ENCODE data around the gene RPL41. TPM values are rescaled to one million over a fixed set of nuclear protein-coding genes. Genes with fewer than 3 reads are reported as not detected.
"Not testable (repeated sequence)": the region's sequence is repeated elsewhere in the genome, so short reads cannot be mapped to it uniquely, and the experiment has no call there.

The RPL41 gene
- total RNA-seq (ENCODE audit: insufficient read depth, low replicate concordance) = 3,505 TPM

DNA sequence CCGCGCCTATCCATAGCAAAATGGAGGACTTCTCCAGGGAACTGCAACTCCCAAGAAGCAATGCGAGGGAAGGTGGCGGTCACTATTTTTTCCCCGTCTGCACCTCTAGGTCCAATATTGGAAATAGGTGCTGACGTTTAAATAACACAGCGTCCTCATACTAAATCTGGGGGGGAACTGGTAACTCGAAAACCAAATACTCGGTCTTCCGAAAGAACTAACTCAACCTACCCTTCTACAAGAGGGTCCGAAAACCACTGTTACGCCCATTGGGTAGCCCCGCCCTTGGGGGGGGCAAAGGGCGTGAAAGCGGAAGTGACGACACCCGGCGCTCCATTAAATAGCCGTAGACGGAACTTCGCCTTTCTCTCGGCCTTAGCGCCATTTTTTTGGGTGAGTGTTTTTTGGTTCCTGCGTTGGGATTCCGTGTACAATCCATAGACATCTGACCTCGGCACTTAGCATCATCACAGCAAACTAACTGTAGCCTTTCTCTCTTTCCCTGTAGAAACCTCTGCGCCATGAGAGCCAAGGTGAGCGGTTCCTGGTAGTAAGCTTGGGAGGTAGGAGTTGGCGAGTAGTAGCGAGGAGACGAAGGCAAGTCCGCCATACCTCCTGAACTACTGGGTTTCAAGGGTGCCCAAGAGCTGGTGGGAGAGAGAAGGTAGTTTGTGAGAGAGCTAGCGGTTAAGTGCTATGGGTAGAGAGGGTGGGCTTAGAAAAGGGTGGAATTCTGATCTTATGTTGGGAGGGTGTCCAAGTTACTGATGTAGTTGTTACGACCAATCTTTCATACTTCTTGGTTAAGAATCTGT is at the start of gene RPL41:
RPL41 (plus strand) TSS at position 367 of the 815 bp plus-strand sequence.
- peak; percentile 97 for DNase-seq (ENCODE audit: low spot score)

DNA sequence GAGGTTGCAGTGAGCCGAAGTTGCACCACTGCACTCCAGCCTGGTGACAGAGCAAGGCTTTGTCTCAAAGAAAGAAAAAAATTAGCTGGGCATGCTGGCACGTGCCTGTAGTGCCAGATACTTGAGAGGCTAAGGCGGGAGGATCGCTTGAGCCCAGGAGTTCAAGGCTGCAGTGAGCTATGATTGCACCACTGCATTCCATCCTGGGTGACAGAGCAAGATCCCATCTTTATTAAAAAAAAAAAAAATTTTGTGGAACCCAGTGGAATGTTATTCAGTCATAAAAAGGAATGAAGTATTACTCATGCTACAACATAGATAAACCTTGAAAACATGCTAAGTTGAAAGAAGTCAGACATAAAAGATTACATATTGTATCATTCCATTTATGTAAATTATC is 44.8 kb upstream of the RPL41 start:
- no peak for DNase-seq (ENCODE audit: low spot score)

- DNase-seq (ENCODE audit: low spot score) = no peak
Measured at GRCh38 chr12:56074396-56074795, 42.0 kb upstream of the RPL41 start.

GRCh38 chr12:56077966-56078365 is 38.5 kb upstream of the RPL41 start:
- not testable (repeated sequence) for DNase-seq (ENCODE audit: low spot score)

GRCh38 chr12:56078427-56078826 is 38.0 kb upstream of the RPL41 start:
- no peak for DNase-seq (ENCODE audit: low spot score)

- peak; percentile 76 for DNase-seq (ENCODE audit: low spot score)
Measured at GRCh38 chr12:56078931-56079722, 37.3 kb upstream of the RPL41 start.

GRCh38 chr12:56079723-56080555 is 36.5 kb upstream of the RPL41 start, which contains the start of gene ERBB3:
Gene ERBB3 (plus strand): TSS chr12:56080165. CDS start chr12:56080301, 136 bp downstream.
- peak; percentile 87 for DNase-seq (ENCODE audit: low spot score)

DNA sequence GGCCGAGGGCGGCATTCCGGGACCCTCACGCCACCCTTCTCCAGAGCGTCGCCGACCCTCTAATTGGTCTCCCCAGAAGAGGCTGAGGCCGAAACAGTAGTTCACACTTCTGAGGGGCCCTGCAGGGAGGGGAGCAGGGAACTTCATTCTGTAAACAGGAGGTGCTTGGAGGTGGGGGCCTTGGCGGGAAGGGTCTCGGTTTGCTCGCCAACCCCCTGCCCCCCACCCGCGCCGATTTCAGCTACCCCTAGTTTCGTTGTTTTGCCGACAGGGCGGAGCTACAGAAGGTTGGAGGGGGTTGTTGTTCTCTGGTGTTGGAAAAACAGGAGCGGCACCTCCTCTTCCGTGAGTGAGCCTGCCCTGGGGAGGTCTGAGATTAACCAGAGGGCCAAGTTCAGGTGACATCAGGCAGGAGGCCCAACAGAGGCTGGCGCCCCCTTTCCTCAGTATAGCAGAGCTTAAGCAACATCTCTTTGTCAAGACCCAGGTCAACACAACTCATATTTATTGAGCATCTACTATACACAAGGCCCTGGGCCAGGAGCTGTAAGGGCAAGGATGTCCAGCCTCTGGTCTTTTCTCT is 35.8 kb upstream of the RPL41 start:
- DNase-seq (ENCODE audit: low spot score) = peak; percentile 36

DNA sequence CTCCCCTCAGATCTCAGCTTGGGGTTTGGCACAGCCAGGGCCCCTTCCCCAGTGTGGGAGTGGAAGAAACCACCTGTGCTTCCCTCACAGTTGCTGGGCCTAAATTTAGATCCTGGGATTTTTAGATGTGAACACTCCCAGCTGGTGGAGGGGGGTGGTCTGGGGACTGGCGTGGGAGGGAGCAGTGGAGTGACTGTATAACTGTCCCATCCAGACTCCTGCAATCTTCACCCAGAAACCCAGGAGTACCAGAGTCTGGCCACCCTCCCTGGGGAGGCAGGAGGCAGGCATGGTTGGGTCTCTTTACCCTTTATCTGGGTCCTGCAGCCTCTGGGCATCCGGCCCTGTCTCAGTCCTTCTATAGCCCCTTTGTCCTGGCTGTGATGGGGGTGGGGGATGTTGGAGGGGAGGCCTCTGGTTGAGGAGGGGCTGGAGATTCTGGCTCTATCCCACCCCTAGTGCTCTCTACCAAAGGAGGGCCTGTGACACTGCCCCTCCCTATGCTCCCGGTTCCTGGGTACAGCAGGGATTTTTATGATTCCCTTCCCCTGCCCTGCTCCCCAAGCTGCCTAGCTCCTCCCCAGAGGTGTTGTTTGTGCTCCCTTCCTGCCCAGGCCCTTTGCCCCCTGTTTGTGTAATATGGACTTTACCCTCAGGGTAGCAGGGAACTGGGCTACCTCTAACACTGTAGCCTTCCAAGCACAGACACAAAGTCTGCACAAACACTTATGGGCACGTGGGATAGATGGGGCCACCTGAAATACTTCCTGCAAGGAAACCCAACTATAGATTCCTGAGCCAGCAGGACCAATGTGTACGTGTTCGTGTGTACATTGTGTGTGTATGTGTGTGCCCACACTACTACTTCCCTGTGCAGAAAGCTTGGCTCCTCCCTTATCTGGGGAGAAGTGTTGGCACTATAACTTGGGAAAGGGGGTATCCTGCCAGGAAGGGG is 34.8 kb upstream of the RPL41 start:
- DNase-seq (ENCODE audit: low spot score) = no peak

DNA sequence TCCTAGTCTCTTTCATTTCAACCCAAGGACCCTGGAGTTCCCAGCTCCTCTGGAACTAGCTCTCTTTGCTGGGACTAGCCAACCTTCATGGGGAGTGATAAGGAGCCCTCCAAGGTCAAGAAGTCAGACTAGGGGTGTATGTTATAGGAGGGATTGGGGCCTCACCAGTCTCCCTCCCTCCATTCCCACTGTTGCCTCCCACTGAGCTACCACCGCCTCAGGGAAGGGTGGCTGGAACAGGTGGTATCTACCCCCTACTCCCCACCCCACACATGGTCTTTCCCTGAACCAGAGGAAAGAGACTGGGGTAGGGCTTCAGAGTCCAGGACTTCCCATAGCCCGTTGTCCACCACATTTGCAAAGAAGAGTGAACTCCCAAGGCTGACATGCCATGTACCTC is 34.1 kb upstream of the RPL41 start:
- no peak for DNase-seq (ENCODE audit: low spot score)

DNA sequence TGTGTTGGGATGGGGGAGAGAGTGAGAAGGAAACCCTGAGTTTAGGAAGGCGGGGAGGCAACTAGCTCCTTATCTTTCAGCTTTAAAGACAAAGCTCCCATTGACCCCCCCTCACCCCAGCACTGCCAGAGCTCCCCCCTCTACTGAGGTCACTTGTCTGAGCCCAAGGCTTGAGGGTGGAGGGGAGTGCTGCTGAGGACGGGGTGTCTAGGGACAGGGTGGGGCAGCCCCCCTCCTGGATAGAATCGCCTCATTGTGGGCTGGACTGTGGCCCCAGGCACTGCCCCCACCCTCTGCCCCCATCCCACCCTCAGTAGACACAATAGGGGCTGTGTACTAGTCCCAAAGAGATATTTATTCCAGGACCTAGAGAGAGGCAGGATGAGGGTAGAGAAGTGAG is 33.5 kb upstream of the RPL41 start:
- DNase-seq (ENCODE audit: low spot score) = no peak

GRCh38 chr12:56084958-56085543 is 31.4 kb upstream of the RPL41 start:
- DNase-seq (ENCODE audit: low spot score) = no peak

GRCh38 chr12:56086096-56086495 is 30.3 kb upstream of the RPL41 start:
- DNase-seq (ENCODE audit: low spot score) = peak; percentile 17

- no peak for DNase-seq (ENCODE audit: low spot score)
Measured at GRCh38 chr12:56086608-56087007, 29.8 kb upstream of the RPL41 start.

DNA sequence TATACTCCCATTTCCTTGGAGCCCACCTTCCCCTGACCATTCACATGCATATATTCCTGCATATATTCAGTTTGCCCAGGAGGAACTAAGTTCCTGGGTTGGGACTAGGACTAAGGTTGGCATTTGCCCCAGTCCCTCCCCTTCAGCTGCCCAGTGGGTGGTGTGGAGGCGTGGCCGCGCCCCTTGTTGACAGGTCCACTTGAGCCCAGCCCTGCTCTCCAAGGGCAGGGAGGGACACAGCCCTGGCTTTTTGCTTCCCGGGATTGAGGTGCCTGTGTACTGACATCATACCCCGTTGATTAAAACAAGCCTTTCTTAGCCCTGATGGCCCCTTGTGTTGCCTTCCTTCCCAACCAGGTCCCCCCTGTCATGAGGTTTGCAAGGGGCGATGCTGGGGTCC is 29.2 kb upstream of the RPL41 start:
- DNase-seq (ENCODE audit: low spot score) = no peak

GRCh38 chr12:56097738-56098137 is 18.7 kb upstream of the RPL41 start:
- no peak for DNase-seq (ENCODE audit: low spot score)

DNA sequence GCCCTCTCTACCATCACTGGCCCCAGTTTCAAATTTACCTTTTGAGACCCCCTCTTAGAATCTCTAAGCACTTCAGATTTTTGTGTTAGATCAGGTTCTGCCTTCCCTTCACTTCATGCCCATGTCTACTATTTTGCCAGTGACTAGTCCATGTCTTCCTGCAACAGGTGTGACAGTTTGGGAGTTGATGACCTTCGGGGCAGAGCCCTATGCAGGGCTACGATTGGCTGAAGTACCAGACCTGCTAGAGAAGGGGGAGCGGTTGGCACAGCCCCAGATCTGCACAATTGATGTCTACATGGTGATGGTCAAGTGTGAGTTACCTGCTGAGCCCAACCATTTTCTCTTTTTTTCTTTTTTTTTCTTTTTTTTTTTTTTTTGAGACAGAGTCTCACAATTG is 17.8 kb upstream of the RPL41 start:
- DNase-seq (ENCODE audit: low spot score) = no peak

DNA sequence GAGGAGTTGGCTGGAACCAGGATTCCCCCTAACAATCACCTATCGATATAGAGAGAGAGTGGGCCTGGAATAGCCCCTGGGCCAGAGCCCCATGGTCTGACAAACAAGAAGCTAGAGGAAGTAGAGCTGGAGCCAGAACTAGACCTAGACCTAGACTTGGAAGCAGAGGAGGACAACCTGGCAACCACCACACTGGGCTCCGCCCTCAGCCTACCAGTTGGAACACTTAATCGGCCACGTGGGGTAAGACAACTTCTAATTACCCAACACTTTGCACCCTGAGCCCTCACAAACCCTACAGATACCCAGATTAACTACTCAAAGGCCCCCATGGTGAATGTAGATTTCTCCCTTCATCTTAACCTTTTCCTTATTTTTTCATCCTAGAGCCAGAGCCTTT is 16.6 kb upstream of the RPL41 start:
- DNase-seq (ENCODE audit: low spot score) = no peak

DNA sequence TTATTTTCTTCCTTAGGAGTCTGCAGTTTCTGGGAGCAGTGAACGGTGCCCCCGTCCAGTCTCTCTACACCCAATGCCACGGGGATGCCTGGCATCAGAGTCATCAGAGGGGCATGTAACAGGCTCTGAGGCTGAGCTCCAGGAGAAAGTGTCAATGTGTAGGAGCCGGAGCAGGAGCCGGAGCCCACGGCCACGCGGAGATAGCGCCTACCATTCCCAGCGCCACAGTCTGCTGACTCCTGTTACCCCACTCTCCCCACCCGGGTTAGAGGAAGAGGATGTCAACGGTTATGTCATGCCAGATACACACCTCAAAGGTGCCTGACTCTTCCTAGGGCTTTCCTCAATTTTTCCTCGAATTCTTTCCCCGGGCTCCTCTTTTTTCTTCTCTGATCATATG is 15.4 kb upstream of the RPL41 start:
- no peak for DNase-seq (ENCODE audit: low spot score)

DNA sequence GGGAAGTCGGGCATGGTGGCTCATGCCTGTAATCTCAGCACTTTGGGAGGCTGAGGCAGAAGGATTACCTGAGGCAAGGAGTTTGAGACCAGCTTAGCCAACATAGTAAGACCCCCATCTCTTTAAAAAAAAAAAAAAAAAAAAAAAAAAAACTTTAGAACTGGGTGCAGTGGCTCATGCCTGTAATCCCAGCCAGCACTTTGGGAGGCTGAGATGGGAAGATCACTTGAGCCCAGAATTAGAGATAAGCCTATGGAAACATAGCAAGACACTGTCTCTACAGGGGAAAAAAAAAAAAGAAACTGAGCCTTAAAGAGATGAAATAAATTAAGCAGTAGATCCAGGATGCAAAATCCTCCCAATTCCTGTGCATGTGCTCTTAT is 13.8 kb upstream of the RPL41 start:
- DNase-seq (ENCODE audit: low spot score) = no peak
